ENCODE data around the gene MIOX. TPM values are rescaled to one million over a fixed set of nuclear protein-coding genes. Genes with fewer than 3 reads are reported as not detected.
A peak's percentile ranks its signal among the peaks of the same experiment; 100 is the strongest.

The MIOX gene
- total and polyA plus RNA-seq, 10 of the 15 experiments (the other 5 are each of a cell fraction or from before 2014, with no cell fraction given), result 0.10 to 0.31 TPM; not detected in 8

DNA sequence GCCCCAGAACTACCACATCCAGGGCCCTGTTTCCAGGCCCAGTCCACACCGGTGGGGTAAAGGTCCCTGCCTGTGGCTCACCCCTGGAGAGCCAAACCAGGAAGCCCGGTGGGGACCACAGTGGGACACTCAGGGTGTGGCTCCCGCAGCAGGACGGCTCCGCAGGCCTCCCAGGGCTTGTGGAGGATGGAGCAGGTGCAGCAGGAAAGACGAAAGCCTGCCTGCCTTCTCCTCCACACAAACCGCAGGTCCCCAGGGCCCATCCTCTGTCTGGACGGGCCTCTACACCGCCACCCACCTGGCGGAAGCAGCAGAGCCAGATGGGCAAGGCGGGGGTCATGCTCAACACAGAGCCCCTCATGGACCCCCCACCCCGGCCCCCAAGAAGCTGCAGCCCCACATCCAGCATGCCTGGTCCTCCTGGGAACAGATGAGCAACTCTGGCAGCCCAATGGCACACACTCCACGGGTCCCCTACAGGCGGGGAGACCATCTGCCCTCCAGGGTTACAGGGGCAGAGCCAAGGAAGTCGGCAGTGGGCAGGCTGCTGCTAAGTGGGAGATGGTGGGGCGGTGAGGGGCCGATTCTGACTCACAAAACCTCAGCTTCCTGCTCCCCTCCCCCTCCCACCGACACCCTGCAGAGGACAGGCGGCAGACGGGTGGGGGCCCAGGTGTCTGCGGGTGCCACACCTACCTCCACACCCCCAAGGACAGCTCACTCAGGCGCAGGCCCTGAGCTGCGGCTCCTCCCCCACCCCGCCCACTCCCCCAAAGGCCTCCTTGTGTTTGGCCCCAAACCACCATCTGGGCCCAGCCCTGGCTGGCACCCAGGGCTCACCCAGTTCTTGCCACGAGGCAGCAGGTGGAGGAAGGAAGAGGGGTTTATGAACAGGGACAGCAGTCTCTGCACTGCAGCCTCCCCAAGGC lies 17.0 kb upstream of the MIOX start (continued):
- TF ChIP-seq, protein P1, sequence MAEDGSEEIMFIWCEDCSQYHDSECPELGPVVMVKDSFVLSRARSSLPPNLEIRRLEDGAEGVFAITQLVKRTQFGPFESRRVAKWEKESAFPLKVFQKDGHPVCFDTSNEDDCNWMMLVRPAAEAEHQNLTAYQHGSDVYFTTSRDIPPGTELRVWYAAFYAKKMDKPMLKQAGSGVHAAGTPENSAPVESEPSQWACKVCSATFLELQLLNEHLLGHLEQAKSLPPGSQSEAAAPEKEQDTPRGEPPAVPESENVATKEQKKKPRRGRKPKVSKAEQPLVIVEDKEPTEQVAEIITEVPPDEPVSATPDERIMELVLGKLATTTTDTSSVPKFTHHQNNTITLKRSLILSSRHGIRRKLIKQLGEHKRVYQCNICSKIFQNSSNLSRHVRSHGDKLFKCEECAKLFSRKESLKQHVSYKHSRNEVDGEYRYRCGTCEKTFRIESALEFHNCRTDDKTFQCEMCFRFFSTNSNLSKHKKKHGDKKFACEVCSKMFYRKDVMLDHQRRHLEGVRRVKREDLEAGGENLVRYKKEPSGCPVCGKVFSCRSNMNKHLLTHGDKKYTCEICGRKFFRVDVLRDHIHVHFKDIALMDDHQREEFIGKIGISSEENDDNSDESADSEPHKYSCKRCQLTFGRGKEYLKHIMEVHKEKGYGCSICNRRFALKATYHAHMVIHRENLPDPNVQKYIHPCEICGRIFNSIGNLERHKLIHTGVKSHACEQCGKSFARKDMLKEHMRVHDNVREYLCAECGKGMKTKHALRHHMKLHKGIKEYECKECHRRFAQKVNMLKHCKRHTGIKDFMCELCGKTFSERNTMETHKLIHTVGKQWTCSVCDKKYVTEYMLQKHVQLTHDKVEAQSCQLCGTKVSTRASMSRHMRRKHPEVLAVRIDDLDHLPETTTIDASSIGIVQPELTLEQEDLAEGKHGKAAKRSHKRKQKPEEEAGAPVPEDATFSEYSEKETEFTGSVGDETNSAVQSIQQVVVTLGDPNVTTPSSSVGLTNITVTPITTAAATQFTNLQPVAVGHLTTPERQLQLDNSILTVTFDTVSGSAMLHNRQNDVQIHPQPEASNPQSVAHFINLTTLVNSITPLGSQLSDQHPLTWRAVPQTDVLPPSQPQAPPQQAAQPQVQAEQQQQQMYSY (CRISPR knock-in tag; IDR thresholded peaks at IDR 0.05), result no peak
- TF ChIP-seq SIX5 (IDR thresholded peaks at IDR 0.05; ENCODE audit: low read depth, low read length, severe bottlenecking) (no peak), POU2F2 (IDR thresholded peaks at IDR 0.05; ENCODE audit: borderline replicate concordance, low read depth, low read length) (0 out of 3 replicates have a peak, but pooled peaks have one; percentile 30), HCFC1 (IDR thresholded peaks at IDR 0.05; ENCODE audit: low read length) (no peak; the same call in 1 of the 2 replicates), SMARCA5 (IDR thresholded peaks at IDR 0.05) (no peak), EGR1 (IDR thresholded peaks at IDR 0.05; ENCODE audit: borderline replicate concordance in 1 of 2, low read depth in 2 of 2, low read length in 2 of 2) (peak in 1 of 2 experiments; percentile 69; a peak in 2 of 3 replicates), RFX5 (IDR thresholded peaks at IDR 0.05; ENCODE audit: low read depth, low read length) (peak; percentile 46; the same call in 1 of the 2 replicates), ZNF622 (IDR thresholded peaks at IDR 0.05) (no peak), EED (IDR thresholded peaks at IDR 0.05; ENCODE audit: low read depth) (peak; percentile 86), GATAD2B (conservative IDR thresholded peaks at IDR 0.05; ENCODE audit: low read depth) (peak; percentile 72; the same call in 1 of the 2 replicates), SUZ12 (IDR thresholded peaks at IDR 0.05; ENCODE audit: unreplicated experiment) (no peak)
- TF ChIP-seq, protein P2, sequence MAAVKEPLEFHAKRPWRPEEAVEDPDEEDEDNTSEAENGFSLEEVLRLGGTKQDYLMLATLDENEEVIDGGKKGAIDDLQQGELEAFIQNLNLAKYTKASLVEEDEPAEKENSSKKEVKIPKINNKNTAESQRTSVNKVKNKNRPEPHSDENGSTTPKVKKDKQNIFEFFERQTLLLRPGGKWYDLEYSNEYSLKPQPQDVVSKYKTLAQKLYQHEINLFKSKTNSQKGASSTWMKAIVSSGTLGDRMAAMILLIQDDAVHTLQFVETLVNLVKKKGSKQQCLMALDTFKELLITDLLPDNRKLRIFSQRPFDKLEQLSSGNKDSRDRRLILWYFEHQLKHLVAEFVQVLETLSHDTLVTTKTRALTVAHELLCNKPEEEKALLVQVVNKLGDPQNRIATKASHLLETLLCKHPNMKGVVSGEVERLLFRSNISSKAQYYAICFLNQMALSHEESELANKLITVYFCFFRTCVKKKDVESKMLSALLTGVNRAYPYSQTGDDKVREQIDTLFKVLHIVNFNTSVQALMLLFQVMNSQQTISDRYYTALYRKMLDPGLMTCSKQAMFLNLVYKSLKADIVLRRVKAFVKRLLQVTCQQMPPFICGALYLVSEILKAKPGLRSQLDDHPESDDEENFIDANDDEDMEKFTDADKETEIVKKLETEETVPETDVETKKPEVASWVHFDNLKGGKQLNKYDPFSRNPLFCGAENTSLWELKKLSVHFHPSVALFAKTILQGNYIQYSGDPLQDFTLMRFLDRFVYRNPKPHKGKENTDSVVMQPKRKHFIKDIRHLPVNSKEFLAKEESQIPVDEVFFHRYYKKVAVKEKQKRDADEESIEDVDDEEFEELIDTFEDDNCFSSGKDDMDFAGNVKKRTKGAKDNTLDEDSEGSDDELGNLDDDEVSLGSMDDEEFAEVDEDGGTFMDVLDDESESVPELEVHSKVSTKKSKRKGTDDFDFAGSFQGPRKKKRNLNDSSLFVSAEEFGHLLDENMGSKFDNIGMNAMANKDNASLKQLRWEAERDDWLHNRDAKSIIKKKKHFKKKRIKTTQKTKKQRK (IDR thresholded peaks at IDR 0.05; ENCODE audit: low read depth, low read length), result no peak
- TF ChIP-seq, protein P3, sequence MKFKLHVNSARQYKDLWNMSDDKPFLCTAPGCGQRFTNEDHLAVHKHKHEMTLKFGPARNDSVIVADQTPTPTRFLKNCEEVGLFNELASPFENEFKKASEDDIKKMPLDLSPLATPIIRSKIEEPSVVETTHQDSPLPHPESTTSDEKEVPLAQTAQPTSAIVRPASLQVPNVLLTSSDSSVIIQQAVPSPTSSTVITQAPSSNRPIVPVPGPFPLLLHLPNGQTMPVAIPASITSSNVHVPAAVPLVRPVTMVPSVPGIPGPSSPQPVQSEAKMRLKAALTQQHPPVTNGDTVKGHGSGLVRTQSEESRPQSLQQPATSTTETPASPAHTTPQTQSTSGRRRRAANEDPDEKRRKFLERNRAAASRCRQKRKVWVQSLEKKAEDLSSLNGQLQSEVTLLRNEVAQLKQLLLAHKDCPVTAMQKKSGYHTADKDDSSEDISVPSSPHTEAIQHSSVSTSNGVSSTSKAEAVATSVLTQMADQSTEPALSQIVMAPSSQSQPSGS (IDR thresholded peaks at IDR 0.05; ENCODE audit: low read length), result no peak
- TF ChIP-seq, protein P4, sequence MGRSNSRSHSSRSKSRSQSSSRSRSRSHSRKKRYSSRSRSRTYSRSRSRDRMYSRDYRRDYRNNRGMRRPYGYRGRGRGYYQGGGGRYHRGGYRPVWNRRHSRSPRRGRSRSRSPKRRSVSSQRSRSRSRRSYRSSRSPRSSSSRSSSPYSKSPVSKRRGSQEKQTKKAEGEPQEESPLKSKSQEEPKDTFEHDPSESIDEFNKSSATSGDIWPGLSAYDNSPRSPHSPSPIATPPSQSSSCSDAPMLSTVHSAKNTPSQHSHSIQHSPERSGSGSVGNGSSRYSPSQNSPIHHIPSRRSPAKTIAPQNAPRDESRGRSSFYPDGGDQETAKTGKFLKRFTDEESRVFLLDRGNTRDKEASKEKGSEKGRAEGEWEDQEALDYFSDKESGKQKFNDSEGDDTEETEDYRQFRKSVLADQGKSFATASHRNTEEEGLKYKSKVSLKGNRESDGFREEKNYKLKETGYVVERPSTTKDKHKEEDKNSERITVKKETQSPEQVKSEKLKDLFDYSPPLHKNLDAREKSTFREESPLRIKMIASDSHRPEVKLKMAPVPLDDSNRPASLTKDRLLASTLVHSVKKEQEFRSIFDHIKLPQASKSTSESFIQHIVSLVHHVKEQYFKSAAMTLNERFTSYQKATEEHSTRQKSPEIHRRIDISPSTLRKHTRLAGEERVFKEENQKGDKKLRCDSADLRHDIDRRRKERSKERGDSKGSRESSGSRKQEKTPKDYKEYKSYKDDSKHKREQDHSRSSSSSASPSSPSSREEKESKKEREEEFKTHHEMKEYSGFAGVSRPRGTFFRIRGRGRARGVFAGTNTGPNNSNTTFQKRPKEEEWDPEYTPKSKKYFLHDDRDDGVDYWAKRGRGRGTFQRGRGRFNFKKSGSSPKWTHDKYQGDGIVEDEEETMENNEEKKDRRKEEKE (IDR thresholded peaks at IDR 0.05), result no peak
